Regular cardiac myocyte (primary cell): ENCODE measurements around the gene RBBP8. TPM values are rescaled to one million over a fixed set of nuclear protein-coding genes. Genes with fewer than 3 reads are reported as not detected.

Source experiments
- total RNA-seq: library from RNA; depleted of rRNA; stranded (reverse); fragments of >200 nt; gene quantifications from 2 replicates; pipeline ENCODE4 v1.2.3, GENCODE V29; 2014

The RBBP8 gene
- 26.8 and 48.9 TPM in 2 replicates for total RNA-seq

GRCh38 chr18:22933206-22933965 lies at the start of gene RBBP8:
TSS of gene RBBP8 (plus strand) at chr18:22933328. CDS start at chr18:22936852, 3,524 bp downstream.

Other genes starting within 250 kb of the RBBP8 start
- 14.6 and 18.6 TPM in 2 replicates for gene CABLES1, start 202.2 kb downstream of the RBBP8 start, total RNA-seq